Left ventricle myocardium superior (tissue), 1 donor: ENCODE results near the gene SCN2B. TPM values are rescaled to one million over a fixed set of nuclear protein-coding genes. Genes with fewer than 3 reads are reported as not detected.
A peak's percentile ranks its signal among the peaks of the same experiment; 100 is the strongest.

ENCODE experiments used
- ATAC-seq: fragments of 200-7000 bp; cut with Tn5 transposase; one replicate; pipeline ENCODE4 v1.9.1; 2020; ENCODE audit warnings: mild to moderate bottlenecking, moderate library complexity
- DNase-seq: peaks from one replicate; pipeline ENCODE4 v3.0.0-alpha.2; 2020
- intact Hi-C: fragments of 100-400 bp; cut with micrococcal nuclease; formaldehyde crosslinking; loops from one replicate; pipeline ENCODE4 v1.11.0; 2022
- total RNA-seq: library from RNA; stranded (reverse); fragmentation: NEBNext Ultra II Directional; extraction: Animal tissue kit (Norgen Biotek cat#: 25700); gene quantifications from one replicate; pipeline ENCODE4 v1.2.1, GENCODE V29; 2021
- donor health status: DM: no; HTN: yes; CAD: no; lungs with severe emphysema.

SCN2B gene
- total RNA-seq, 1 donor from 2014 or later = 19.6 TPM

DNA sequence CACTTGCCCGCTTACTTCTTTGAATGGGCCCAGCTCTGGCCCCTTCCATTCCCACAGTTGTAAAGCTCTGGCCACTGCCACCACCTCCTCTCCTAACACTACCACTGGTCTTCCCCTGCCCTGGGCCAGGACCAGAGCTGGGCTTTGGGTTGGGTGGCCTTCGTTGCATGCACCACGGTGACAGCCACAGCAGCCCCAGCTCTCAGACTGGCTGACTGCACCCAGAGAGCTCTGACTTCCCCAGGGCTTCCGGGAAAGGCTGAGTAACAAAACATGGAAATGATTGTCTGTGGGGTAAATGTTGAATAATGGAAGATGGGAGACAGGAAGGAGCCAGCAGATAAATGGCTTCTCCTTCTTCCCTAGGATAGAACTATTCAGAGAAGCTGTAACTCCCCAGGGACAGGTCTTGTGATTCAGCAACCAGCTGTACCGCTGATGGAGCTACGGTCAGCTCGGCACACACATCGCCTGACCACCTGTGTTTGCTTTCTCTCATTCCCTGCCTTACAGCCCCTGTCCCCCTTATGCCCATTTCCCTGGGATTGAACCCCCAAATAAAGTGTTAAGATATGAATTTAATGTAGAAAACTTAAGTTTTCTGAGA is 51.4 kb downstream of the SCN2B start:
- intact Hi-C loops = no loop called here
- ATAC-seq = peak; percentile 40

DNA sequence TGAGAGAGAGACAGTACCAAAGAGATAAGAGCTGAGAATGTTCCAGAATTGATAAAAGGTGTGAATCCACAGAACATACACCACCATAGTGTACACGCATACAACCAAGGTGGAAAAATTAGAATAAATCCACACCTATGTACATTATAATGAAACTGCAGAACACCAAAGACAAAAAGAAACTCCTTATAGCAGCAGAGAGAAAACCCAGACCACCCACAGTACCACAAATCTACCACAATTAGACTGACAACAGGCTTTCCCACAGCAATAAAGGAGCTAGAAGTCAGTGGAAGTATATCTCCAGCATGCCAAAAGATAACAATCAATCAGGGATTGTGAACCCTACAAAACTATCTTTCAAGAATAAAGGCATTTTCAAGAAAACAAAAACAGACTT is 55.6 kb downstream of the SCN2B start:
- DNase-seq (no peak), ATAC-seq (no peak)
- intact Hi-C loops = no loop called here

More for the DNA sequence above, 51.4 kb downstream of the SCN2B start:
- no peak for DNase-seq

DNA sequence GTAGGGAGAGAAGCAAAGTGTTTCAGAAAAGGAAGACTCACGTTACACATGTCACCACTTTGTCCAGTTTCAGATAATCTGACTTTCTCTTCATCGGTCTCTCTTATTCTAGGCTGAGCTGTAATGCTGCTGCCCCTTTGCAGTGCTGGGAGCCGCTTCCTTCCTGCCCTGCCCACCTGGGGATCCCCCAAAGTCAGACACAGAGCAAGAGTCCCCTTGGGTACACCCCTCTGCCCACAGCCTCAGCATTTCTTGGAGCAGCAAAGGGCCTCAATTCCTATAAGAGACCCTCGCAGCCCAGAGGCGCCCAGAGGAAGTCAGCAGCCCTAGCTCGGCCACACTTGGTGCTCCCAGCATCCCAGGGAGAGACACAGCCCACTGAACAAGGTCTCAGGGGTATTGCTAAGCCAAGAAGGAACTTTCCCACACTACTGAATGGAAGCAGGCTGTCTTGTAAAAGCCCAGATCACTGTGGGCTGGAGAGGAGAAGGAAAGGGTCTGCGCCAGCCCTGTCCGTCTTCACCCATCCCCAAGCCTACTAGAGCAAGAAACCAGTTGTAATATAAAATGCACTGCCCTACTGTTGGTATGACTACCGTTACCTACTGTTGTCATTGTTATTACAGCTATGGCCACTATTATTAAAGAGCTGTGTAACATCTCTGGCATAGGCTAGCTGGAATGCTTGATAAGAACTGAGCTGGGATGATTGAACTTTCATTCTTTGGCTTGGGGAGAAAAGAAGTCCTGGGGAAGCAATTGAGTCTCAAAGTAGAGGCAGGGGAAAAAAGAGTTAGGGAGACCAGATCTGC is 58.4 kb downstream of the SCN2B start:
- peak; percentile 87 for ATAC-seq
- DNase-seq = no peak
- intact Hi-C loops = no loop called here

GRCh38 chr11:118115048-118115447 is 61.4 kb downstream of the SCN2B start:
- intact Hi-C loops = no loop called here
- ATAC-seq (no peak), DNase-seq (no peak)

DNA sequence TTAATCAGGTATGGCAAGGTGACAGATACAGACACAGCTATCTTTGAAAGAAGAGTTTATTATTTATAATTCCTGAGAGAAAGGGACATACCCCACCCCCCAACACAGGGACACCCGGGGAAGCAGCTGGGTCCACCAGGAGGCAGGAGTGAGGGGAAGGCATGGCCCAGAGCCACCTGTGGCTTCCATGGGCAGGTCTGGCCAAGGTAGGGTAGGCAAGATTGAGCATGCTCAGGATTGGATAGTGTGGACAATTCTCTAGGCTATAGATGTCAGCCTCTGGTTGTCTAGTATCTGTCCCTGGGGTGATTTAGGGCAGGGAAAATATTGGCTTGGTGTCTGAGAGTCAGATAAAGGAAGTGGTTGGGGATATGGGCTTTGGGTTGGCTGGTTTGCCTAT is 62.2 kb downstream of the SCN2B start:
- DNase-seq (no peak), ATAC-seq (no peak)
- intact Hi-C loops = no loop called here

DNA sequence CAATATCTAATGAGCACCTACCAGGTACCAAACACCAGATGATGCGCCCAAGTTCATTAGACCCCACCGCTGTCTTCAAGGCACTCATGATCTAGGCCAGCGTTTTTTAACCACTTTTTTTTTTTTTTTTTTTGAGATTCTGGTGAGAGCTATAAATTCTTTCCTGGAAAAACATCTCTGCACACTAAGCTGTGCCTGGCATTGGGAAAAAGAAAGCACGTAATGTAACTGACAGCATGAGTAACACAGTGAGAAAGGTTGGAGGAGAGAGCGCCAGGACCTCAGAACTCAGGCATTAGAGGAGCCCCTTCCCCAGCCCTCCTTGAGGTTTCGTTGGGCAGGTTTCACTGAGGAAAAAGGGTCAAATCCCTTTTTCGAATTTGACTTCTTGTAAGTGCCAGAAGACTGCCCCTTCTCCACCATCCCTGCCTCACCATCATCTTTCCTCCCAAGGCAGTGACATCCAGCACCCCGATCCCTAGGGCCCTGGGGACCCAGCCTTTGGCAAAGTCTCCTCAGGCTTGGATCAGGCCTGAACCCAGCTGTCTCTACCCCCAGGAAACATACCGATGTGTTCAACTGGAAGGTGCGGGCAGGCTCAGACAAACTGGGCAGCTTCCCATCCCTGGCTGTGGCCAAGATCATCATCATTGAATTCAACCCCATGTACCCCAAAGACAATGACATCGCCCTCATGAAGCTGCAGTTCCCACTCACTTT is 63.6 kb downstream of the SCN2B start:
- DNase-seq (no peak), ATAC-seq (no peak)
- intact Hi-C loops = no loop called here

Other genes starting within 250 kb of the SCN2B start
- gene TMPRSS13, start 247.2 kb downstream of the SCN2B start, total RNA-seq = 0.15 TPM
- 6.0 TPM for gene IL10RA, start 190.2 kb downstream of the SCN2B start, total RNA-seq
- gene TMPRSS4, start 99.6 kb downstream of the SCN2B start, total RNA-seq = not detected
- not detected for gene SMIM35, start 89.7 kb downstream of the SCN2B start, total RNA-seq
- 11.0 TPM for gene SCN4B, start 23.8 kb downstream of the SCN2B start, total RNA-seq
- 4.5 TPM for gene JAML, start 48.4 kb upstream of the SCN2B start, total RNA-seq
- gene MPZL3, start 75.7 kb upstream of the SCN2B start, total RNA-seq = 2.6 TPM
- 11.8 TPM for gene MPZL2, start 87.7 kb upstream of the SCN2B start, total RNA-seq
- 1.1 TPM for gene CD3E, start 128.1 kb upstream of the SCN2B start, total RNA-seq
- gene CD3D, start 166.1 kb upstream of the SCN2B start, total RNA-seq = 1.6 TPM
- gene CD3G, start 167.7 kb upstream of the SCN2B start, total RNA-seq = 0.27 TPM
- gene UBE4A, start 183.0 kb upstream of the SCN2B start, total RNA-seq = 37.6 TPM
- 756 TPM for gene ATP5MG, start 225.0 kb upstream of the SCN2B start, total RNA-seq